ENCODE data around the gene SOAT1.

GRCh38 chr1:179253286-179253972 is 40.2 kb upstream of the SOAT1 start:
- TF ChIP-seq POLR2A (IDR thresholded peaks at IDR 0.05) (no peak), CTCF (IDR thresholded peaks at IDR 0.05) (no peak), POLR2AphosphoS5 (IDR thresholded peaks at IDR 0.05) (no peak)
